Activated CD4-positive, alpha-beta T cell treated with anti-CD3 and anti-CD28 coated beads, Interleukin-2, amount 50 U/mL, for 16 hours (primary cell): ENCODE data around the gene MAPKAP1.
A peak's percentile ranks its signal among the peaks of the same experiment; 100 is the strongest.

Source experiments
- DNase-seq: peaks from one replicate; pipeline ENCODE4 v3.0.0-alpha.2; 2020

MAPKAP1 gene

GRCh38 chr9:125559194-125559593 is 147.8 kb downstream of the MAPKAP1 start:
- DNase-seq, result no peak

GRCh38 chr9:125558453-125559092 is 148.4 kb downstream of the MAPKAP1 start:
- DNase-seq, result peak; percentile 64

DNA sequence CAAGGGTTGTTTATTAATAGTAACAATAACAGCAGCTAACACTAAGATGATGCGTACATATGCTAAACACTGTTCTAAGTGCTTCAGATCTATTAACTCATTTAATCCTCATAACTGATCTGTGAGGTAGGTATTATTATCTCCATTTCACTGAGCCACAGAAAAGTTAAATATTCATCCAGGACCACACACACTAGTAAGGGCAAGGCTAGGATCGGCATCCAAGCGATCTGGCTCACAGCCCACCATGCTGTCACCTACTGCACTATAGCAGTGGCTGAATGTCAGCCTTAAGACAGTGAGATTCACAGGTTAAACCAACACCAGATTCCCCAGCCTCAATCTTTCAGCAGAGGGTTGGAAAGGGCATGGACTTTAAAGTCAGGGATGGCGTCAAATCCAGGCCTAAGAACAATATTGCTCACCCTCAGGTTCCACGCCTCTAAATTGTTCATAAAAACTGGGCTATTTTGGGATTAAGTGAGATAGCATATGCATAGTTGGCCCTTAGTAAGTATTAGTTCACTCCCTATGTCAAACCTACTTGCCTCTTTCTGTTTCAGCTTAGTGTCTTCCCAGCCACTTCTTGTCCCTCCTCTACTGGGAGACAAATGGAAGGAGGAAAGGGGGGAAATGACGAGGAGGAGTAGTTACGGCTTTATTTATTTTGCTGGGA is 150.8 kb downstream of the MAPKAP1 start:
- no peak for DNase-seq

GRCh38 chr9:125554726-125555125 is 152.3 kb downstream of the MAPKAP1 start:
- DNase-seq, result no peak

- DNase-seq, result no peak
These were observed 155.2 kb downstream of the MAPKAP1 start for GRCh38 chr9:125551781-125552180.

DNA sequence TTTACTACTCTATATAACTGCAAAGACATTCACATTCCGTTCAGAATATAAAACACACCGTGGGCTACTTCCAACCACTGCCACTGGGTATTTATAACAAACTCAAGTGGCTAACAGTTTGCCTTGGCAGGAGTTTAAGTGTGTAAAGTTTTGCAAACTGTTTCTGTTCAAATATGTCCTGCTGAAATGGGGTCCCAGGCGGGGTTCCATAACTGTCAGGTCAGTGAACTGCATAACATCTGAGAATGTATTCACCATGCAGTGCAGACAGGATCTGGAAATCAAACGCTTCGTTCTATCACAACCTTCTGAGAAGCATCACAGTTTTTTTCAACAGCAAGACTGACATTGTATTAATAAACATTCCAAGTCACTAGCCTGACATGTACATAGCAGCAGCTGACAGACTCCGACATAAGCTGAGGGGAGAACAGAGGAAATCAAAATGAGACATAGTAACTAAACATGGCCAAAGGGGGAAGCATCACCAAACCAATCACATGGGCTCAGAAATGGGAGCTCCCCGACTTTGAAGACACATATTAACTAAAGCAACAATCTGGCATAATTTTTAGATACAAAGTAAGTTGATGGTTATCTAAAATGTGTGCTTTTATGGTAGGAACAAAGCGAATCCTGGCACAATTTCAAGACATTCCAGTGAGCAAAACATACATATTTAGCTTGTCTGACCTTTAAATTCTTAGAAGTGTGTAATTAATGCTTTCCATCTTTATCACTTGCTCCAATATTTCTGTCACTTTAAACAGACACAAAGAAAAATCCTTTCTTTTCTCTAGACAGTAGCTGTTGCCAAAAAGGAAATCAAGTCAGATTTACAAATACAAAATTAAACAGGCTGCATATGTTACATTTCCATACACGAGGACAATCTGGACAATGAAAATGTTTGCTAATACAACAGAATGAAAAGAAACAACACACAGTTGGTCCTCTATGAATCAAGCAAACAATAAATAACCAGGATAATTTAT is 156.8 kb downstream of the MAPKAP1 start:
- no peak for DNase-seq

- DNase-seq, result no peak
These were observed 157.5 kb downstream of the MAPKAP1 start for GRCh38 chr9:125549465-125549871.

DNA sequence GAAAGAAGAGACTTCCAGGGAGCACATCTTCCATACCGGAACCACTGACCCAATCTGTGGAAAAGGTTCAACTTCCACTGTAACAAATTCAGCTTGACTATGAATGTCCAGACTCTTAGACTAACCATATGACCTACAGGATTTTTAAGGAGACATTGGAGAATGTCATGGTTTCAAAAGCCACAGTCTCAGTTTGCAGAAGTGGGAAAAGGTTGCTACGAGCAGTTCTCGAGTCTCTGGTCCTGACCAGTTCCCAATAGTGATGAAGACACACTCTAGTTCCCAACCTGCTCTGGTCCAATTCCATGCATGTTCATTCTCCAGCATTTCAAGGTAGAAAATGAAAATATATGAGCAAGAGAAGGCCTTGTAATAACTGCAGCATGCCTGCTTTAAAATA is 158.0 kb downstream of the MAPKAP1 start:
- no peak for DNase-seq

GRCh38 chr9:125548141-125548540 is 158.9 kb downstream of the MAPKAP1 start:
- DNase-seq, result no peak

DNA sequence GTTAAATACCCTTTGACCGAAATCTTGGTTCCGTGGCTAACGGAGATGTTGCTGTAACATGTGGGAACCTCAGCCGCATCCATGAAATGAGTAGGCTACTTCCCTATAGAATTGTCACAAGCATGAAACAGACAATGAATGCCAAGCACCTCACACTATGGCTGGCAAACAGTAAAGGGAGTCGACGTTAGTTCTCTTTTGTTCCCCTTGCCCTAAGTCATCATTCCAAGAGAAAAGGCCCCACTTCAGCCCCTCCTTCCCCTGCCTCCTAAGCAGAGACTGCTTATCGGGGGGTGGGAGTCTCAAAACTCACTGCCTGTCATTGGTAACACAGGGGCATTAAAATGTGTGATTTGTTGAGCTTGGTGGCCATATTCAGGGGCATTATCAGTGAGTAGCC is 159.6 kb downstream of the MAPKAP1 start:
- no peak for DNase-seq

GRCh38 chr9:125545845-125546244 is 161.2 kb downstream of the MAPKAP1 start:
- DNase-seq, result no peak

DNA sequence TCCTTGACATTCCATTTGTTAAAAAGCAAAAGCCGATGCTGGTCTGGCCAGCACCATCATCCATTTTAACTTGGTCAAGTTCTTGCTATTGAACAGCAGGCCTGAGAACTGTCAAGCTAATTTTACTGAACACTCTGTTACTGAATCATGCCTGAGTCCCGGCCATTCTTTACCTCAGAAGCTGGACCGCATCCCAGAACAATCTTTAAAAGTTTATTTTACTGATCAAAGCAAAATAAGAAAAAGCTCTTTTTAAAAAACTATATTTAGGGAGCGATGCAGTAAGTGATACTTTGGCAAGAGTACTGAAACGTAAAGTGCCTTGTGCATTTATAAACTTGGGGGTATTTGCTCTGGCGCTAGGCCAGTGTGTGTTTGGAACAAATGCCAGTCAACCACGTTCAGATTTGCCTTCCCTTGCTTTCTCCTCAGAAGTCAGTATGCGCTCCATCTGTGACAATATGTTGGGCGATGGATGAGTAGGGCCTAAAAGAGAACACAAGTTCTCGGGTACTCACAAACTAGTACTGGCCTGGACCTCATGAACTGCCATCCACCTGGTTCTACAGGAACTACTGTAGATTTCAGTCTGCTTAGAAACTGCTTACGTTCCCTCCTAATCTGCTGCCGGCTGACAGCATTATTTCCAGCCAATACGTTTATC is 161.9 kb downstream of the MAPKAP1 start:
- DNase-seq, result no peak

- DNase-seq, result no peak
These were observed 162.5 kb downstream of the MAPKAP1 start for GRCh38 chr9:125544484-125544883.

GRCh38 chr9:125541840-125542243 is 165.2 kb downstream of the MAPKAP1 start:
- DNase-seq, result no peak

DNA sequence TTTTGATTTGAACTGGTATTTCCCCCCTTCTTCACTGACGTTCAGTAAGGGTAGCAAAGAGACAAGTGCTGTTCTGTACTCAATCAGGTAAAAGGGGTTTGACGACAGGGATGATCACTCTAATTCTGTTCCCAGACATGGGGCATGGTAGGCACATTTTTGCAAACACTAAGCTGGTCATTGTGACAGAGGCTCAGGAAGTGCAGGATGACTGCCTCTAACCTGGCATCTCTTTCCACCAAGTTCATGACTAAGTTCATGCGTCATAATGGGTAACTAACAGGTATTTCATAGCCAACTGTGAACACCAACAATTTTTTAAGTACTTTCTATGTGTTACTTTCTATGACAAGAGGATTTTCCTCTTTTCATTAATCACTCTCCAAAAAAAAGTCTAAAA is 166.5 kb downstream of the MAPKAP1 start:
- DNase-seq, result no peak

GRCh38 chr9:125538092-125538473 is 168.9 kb downstream of the MAPKAP1 start:
- DNase-seq, result no peak

DNA sequence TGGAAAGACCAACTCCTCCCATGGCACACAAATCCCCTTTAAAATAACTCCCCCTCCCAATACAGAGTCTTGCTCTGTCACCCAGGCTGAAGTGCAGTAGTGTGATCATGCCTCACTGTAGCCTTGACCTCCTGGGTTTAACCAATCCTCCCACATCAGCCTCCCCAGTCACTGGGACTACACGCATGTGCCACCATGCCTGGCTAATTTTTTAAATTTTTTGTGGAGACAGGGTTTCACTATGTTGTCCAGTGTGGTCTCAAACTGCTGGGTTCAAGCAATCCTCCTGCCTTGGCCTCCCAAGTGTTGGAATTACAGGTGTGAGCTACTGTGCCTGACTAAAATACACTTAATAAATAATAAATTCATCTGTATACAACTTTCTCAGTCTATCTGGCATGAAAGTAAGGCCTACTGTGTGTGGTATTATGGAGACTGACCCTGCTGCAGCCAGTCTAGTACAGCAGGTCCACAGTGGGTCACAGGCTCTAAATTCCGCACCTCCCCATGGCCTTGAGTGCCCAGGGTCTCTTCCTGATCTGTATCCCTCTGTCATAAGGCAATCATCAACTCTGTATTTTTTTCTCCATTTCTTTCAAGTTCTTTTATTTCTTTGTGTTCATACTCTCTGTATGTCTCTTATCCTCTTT is 169.4 kb downstream of the MAPKAP1 start:
- no peak for DNase-seq

DNA sequence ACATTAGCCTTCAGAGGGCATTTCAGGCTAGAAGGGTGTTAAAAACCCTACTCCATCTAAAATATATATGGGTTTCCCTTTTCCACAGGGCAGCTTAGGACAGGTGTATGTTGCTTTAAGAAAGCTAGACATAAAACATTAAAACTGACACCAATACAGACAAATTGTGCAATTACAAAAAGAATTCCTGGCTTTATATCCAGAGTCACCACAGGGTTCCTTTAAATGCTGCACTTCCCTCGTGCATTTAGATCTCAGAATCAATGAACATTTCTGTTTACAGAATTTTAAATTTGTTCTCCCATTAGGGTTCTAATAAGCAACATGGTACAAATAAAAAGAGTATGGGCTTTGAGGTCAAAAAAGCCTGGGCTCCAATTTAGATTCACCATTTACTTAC is 170.2 kb downstream of the MAPKAP1 start:
- DNase-seq, result no peak

DNA sequence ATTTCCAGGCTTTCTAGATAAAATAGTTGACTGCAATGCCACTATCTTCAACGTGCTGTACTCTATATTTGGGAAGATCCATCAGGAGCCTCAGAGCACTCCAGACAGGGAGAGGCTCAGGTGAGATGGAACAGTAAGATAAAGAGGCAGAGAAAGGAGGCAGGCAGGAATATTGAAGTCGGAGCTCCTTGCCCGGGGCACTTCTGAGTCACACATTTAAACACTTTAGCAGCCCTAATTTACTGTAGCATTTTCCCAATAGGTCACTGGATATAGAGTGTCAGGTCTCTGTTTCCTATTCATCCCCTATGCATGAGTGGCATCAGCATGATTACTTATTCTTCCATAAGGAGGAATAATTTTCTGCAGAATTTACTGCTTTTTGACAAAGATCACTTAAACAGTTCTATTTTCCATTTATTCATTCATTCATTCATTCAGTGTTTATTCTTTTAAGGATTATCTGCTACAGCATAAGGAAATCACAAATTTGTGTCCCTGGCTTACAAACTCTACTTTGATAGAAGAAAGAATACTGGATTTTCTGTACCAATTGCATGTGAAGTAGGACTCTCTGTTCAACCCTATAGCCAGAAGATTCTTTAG is 170.7 kb downstream of the MAPKAP1 start:
- DNase-seq, result no peak

DNA sequence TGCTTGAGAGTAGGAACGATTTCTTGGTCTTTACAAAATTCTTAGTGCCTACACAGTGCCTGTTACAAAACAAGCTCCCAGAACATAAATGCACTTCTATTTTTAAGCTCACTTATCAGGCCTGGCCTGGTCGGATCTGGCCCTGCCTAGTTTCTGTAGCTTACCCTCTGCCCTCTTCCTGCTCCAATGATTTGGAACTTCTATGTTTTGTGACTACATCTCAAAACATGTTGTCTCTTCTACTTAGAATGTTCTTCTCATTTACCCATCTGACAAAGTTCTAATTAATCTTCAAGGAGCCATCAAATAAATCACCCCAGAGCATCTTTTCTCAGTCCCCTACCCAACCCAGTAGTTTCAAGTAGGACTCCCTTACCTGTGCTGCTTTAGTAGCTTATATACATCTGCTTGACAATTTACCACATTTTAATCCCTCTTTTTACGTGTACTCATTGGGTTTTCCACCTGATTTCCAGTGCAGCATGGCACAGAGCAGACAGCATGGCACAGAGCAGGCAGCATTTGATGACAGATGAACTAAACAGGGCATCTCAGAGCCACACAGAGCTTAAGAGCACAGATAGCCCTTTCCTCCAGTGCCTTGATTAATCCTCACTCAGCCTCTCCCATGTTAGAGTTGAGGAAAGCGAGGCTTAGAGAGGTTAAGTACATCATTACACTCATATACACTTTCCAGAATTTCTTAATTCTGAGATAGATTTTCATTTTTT is 171.9 kb downstream of the MAPKAP1 start:
- DNase-seq, result no peak
